NCI-H526 treated with DMSO at 0.1 percent for 48 hours (cell line): Measurements from ENCODE around the gene DNAJC21.
"Not testable (repeated sequence)": the region's sequence is repeated elsewhere in the genome, so short reads cannot be mapped to it uniquely, and the experiment has no call there.

ENCODE experiments used
- DNase-seq: peaks from one replicate; lab custom pipeline; 2025; lab: John Stamatoyannopoulos, UW

Gene DNAJC21

DNA sequence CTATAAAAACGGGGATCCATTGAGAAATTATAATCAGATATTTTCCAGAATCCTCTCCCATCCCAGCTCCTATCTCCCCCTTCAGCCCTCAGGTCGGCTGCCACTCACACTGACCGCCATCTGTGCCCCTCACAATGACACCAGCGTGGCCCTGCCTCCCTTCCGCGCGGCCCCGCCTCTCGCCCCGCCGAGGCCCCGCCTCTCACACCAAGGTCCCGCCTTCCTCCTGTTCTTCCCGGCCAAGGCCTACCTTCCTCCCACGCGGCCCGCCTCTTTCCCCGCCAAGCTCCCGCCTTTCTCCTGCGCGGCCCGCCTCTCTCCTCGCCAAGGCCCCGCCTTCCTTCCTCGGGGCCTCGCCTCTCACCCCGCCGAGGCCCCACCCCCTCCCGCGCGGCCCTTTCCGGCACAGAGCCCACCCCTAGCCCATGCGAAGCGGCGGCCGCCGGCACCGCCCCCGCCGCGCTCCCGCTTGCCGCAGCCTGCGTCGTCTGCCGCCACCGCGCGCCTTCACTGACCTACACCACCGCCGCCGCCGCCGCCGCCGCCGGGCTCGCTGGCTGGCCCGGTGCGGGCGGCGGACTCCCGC is at the start of gene DNAJC21:
Gene DNAJC21 (plus strand): TSS at position 426 of the 586 bp plus-strand sequence. CDS start 261 bp downstream, outside the sequence.
- DNase-seq: peak; percentile 98

DNA sequence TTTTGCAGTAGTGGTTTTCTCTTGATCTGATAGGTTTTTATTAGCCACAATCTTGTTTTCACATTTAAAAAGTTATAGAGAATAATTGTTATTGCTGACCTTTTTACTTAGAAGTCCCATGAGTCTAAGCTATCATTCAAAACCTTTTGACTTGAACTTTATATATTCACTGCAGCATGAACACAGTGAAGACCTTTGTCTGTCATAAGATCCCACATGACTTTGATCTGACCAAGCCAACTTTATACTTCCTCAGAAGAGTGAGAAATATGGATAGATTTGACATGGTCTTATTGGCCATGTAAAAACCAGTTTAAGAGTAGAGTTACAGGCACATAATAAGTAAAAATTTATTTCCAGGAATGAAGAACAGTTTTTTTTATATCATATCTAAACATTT is 48.1 kb upstream of the DNAJC21 start:
- no peak for DNase-seq

DNA sequence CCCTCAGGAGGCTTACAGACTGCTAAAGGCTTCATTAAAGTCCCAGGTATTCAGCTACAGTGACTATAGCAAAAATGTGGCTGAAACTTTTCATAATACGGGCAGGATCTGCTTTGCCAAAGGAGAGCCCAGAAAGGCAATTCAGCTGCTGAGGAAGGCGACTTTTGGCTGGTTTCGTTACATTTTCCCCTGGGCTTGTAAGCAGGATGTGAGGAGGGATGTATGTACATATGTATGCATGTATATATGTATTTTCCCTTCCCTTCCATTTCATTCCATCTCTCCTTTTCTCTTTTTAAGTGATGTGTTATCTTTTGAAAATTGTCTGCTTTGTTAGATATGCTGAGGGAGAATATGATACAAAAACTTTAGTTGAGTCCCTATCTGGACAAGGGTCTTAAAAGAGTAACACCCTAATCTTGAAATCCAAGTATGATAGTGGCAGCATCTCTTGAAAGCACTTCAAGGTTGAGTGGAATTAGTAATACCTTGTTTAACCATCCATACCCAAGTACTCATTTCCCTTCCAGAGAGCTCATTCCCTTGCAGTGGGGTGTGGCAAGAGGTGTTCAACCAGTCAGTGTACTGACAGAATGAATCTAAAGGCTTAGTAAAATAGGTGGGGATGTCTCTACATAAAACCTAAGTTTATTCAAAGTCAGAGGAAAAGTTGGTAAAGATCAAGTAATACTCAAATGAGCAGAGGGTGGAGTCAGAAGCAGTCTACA is 42.8 kb upstream of the DNAJC21 start:
- DNase-seq: no peak

GRCh38 chr5:34889394-34889793 is 40.0 kb upstream of the DNAJC21 start:
- no peak for DNase-seq

DNA sequence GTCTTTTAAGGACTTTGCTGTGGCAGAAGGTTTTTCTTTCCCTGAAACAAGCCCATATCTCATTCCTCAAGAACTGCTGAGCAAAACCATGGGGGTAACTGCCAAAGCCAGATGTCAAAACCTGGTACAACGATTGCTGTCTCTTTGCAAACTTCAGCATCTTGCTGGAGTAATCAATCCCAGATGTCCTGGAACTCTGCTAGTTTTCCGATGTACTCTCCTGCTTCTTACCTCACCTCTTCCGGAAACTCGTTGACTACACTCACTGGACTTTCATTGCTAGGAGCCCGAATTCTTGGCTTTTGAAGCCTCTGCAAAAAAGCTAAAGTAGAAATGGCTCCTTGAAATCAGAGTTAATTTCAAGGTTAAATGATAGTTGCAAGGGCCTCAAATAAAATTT is 37.4 kb upstream of the DNAJC21 start:
- DNase-seq: no peak

- no peak for DNase-seq
Observed at GRCh38 chr5:34892414-34892813, 36.9 kb upstream of the DNAJC21 start.

DNA sequence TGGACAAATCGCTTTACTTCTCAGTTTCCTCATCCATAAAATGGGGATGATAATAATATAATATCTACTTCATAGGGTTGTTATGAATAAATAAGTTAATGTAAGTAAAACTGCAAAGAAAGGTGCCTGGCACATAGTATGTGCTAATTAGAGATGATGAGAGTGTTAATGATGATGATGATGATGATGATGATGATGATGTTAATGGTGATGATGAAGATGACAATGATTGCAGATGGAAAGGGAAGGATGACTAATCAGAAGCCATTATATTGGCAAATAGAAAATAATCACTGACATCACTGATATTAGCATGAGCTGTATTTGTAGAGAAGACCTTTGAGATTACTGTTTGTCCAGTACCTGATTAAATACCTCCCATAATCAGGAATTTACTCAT is 34.6 kb upstream of the DNAJC21 start:
- no peak for DNase-seq

DNA sequence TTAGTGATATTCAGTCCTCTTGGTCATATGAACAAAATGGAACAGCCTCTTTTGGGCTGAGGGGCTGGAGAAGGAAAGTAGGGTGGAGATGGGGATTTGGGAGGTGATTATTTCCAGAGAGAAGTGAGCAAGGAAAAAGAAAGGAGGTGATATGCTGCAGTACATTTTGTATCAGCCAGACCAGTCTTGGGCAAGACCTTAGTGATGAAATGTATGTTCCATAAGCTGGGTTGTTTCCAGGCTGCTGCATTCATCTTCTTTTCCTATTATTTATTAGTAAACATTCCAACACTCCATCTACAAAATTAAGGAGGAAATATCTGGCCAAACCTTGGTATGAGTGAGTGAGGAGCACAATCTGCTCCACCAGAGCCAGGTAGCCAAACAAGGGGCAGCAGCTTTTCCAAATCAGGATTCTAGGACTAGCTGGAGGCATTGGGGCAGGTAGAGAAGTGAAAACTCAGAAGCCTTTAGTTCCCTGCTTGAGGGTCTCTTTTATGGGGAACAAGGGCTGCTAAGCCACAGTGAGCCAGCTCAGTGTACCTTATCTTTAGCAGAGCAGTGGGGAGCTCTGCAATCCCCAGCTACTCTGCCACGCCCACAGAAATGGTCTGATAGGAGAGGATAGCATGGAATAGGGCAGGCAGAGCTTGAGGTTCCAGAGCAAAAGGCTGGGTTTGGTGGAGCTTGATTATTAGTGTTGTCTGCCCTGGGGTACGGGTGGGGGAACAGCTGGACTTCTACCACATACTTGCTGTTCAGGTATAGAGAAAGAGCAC is 33.5 kb upstream of the DNAJC21 start:
- DNase-seq: no peak

GRCh38 chr5:34897646-34898045 is 31.7 kb upstream of the DNAJC21 start:
- DNase-seq: no peak

- peak; percentile 64 for DNase-seq
Observed at GRCh38 chr5:34898258-34898895, 31.0 kb upstream of the DNAJC21 start.

DNA sequence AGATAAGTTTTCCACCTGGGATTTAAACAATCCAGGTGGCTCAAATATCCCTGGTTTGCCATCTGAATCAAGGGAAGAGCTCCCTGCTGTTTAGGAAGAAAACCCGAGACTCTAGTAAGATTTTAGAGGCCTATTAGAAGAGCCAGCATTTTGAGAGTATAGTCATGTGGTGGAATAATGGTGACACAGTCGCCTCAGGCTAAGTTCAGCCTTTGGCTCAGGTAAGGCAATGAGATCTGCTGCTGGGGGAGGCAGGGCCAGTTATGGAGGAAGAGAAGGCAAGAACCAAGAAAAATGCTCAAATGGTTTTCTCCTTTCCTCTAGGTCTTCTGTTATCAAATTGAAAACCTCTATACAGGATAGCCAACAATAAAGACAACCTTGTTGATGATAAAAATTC is 30.3 kb upstream of the DNAJC21 start:
- no peak for DNase-seq

DNA sequence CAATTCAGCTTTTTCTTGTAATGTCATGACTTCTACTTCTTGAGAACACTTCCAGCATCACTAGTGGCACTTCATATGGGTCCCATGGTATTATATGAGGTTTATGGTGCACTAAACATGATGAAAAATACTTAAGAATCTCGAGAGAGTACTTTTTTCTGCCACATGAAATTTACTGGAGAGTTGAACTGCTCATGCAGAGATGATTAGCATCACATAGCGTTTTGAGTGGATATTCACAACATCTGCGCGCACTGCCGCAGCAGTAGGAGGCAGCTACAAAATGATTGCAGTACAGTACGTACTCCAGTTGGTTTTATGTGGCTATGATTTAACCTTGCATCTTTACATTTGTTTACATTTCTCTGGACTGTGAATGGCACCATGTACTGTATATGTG is 28.7 kb upstream of the DNAJC21 start:
- DNase-seq: no peak

DNA sequence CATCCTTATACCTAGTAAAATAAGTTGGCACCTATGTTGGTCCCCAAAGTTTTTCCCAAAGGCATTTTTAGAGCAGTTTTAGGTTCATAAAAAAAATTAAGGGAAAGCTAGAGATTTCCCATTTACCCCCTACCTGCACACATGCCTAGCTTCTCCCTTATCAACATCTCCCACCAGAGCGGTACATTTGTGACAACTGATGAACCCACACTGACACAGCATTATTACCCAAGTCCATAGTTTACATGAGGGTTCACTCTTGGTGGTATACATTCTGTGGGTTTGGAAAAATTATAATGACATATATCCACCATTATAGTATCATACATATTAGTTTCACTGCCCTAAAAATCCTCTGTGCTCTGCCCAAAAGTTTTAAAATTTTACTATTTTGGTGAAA is 26.1 kb upstream of the DNAJC21 start:
- DNase-seq: no peak

DNA sequence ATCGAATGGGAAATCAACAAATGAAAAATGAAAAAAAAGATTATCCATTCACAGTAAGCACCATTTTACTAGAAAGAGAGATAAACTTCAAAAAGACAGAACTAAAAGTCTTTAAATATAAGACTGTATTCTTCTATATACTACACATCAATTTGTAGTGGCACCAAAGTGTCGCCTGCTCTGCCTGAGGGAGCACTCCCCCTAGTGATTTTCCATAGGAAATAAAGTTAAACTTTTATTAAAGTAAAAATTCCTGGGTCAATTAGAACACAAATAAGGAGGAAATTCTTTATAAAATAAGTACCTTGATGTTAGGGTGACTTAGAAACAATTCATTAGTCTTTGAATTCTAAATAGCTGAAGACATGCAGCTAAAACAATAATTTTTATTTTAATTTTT is 23.8 kb upstream of the DNAJC21 start:
- no peak for DNase-seq

DNA sequence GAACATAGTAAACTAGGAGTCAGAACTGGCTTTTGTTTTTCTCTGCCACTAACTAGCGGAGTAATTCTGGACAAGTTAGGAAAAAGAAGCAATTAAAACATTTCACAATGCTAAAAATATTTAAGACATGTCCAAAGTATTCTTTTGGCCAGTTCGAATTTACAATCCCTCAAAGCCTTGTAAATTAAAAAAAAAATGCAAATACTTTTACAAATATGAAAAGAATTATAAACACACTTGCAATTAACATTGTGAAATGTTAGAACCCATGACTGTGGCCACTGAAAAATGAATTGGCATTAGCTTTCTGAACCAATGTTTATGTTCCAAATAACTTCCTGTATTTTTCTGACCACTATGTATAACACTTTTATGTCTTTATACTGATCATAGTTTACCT is 16.3 kb upstream of the DNAJC21 start:
- no peak for DNase-seq

GRCh38 chr5:34914671-34915138 is 14.7 kb upstream of the DNAJC21 start:
- peak; percentile 58 for DNase-seq

GRCh38 chr5:34915139-34915855 is 14.1 kb upstream of the DNAJC21 start, which contains the start of the genes BRIX1 and RAD1:
BRIX1 (plus strand) TSS chr5:34915711; CDS start chr5:34915739, 28 bp downstream.
RAD1 (minus strand) TSS chr5:34915504; CDS start chr5:34914892, 612 bp downstream.
- peak; percentile 99 for DNase-seq

GRCh38 chr5:34915856-34916192 is 13.5 kb upstream of the DNAJC21 start:
- DNase-seq: no peak

GRCh38 chr5:34916518-34916917 is 12.8 kb upstream of the DNAJC21 start:
- DNase-seq: no peak

DNA sequence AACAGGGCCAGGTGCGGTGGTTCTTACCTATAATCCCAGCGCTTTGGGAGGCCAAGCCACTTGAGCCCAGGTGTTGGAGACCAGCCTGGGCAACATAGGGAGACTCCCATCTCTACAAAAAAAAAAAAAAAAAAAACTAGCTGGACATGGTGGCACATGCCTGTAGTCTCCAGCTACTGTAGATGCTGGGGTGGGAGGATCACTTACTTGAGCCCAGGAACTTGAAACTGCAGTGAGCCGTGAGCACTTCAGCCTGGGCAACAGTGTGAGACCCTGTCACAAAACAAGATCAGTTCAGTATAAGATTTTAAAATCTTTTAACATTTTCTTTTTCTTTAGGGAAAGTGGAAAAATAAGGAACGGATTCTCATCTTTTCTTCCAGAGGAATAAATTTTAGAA is 11.3 kb upstream of the DNAJC21 start:
- no peak for DNase-seq

GRCh38 chr5:34919077-34919476 is 10.3 kb upstream of the DNAJC21 start:
- DNase-seq: no peak

DNA sequence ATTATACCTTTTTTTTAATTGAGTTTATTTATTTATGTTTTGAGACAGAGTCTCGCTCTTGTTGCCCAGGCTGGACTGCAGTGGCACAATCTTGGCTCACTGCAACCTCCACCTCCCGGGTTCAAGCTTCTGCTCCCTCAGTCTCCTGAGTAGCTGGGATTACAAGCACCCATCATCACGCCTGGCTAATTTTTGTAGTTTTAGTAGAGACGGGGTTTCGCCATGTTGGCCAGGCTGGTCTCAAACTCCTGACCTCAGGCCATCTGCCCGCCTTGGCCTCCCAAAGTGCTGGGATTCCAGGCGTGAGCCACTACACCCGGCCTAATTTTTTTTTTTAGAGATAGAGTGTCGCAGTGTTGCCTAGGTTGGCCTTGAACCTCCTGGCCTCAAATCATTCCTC is 6.1 kb upstream of the DNAJC21 start:
- not testable (repeated sequence) for DNase-seq
